Measurements from ENCODE around the gene PKP1.

PKP1 gene

DNA sequence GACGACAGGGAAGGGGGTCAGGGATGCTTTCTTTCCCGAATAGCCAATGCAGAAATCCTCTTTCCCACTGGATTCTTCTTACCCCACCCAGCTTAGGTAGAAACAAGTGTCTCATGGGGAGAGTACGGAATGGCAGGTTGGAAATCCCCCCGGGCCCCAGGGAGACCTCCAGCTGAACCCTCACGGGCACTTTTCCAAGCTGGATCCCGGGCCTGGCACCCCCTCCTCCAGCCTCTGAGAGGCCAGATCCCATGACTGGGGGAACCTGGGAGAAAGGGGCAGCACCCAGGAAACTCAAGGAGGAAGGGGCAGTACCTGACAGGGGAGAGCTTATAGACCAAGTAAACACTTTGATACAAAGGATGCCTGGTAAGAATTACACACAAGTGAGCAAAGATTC, 1.3 kb downstream of the PKP1 start:
- CTCF ChIA-PET: interaction anchor here (0.6 kb wide), 1 partner anchor 89 kb away, joined by 3 read pairs; no protein-coding TSS in a partner anchor
- TF ChIP-seq ZNF155 (tag by site-specific recombination; IDR thresholded peaks at IDR 0.05): no peak
- TF ChIP-seq ZNF677 (tag by site-specific recombination; IDR thresholded peaks at IDR 0.05): no peak
- no peak for TF ChIP-seq ZNF248 (tag by site-specific recombination; IDR thresholded peaks at IDR 0.05)
- TF ChIP-seq ZSCAN30 (tag by site-specific recombination; IDR thresholded peaks at IDR 0.05): no peak
- TF ChIP-seq ZNF311 (tag by site-specific recombination; IDR thresholded peaks at IDR 0.05; ENCODE audit: borderline replicate concordance): no peak
- no peak for TF ChIP-seq ZFP37 (tag by site-specific recombination; IDR thresholded peaks at IDR 0.05)
- TF ChIP-seq, protein P1, sequence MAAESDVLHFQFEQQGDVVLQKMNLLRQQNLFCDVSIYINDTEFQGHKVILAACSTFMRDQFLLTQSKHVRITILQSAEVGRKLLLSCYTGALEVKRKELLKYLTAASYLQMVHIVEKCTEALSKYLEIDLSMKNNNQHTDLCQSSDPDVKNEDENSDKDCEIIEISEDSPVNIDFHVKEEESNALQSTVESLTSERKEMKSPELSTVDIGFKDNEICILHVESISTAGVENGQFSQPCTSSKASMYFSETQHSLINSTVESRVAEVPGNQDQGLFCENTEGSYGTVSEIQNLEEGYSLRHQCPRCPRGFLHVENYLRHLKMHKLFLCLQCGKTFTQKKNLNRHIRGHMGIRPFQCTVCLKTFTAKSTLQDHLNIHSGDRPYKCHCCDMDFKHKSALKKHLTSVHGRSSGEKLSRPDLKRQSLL (tag by site-specific recombination; IDR thresholded peaks at IDR 0.05): no peak
- TF ChIP-seq KLF7 (tag by site-specific recombination; IDR thresholded peaks at IDR 0.05; ENCODE audit: borderline replicate concordance): no peak
- no peak for TF ChIP-seq KLF16 (tag by site-specific recombination; IDR thresholded peaks at IDR 0.05)
- TF ChIP-seq, protein P2, sequence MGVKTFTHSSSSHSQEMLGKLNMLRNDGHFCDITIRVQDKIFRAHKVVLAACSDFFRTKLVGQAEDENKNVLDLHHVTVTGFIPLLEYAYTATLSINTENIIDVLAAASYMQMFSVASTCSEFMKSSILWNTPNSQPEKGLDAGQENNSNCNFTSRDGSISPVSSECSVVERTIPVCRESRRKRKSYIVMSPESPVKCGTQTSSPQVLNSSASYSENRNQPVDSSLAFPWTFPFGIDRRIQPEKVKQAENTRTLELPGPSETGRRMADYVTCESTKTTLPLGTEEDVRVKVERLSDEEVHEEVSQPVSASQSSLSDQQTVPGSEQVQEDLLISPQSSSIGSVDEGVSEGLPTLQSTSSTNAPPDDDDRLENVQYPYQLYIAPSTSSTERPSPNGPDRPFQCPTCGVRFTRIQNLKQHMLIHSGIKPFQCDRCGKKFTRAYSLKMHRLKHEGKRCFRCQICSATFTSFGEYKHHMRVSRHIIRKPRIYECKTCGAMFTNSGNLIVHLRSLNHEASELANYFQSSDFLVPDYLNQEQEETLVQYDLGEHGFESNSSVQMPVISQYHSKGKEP (tag by site-specific recombination; IDR thresholded peaks at IDR 0.05): no peak
- no peak for TF ChIP-seq ZNF416 (tag by site-specific recombination; IDR thresholded peaks at IDR 0.05)
- no peak for TF ChIP-seq ZNF791 (tag by site-specific recombination; IDR thresholded peaks at IDR 0.05)
- no peak for TF ChIP-seq ZNF48 (tag by site-specific recombination; IDR thresholded peaks at IDR 0.05)
- TF ChIP-seq HOXA7 (CRISPR knock-in tag; IDR thresholded peaks at IDR 0.05; ENCODE audit: borderline replicate concordance): no peak
- TF ChIP-seq RBAK (tag by site-specific recombination; IDR thresholded peaks at IDR 0.05): no peak
- TF ChIP-seq YY2 (tag by site-specific recombination; IDR thresholded peaks at IDR 0.05): no peak
- Histone ChIP-seq H3K36me3 (ENCODE audit: control insufficient read depth in 2 of 2, insufficient read depth in 1 of 2, low read length in 2 of 2) (no peaks in the 10 kb centered on the region), H3K9me3 (ENCODE audit: control insufficient read depth, insufficient read depth, low read depth, low read length) (no peaks in the 10 kb centered on the region), H3K4me3 (ENCODE audit: low read depth, low read length) (no peak overlapping the region), H3K4me1 (ENCODE audit: control insufficient read depth, insufficient read depth, low read length) (no peaks in the 10 kb centered on the region), H3K27ac (ENCODE audit: extremely low read depth, low read depth, low read length) (no peak overlapping the region)
- POLR2A ChIA-PET: no interaction called here

DNA sequence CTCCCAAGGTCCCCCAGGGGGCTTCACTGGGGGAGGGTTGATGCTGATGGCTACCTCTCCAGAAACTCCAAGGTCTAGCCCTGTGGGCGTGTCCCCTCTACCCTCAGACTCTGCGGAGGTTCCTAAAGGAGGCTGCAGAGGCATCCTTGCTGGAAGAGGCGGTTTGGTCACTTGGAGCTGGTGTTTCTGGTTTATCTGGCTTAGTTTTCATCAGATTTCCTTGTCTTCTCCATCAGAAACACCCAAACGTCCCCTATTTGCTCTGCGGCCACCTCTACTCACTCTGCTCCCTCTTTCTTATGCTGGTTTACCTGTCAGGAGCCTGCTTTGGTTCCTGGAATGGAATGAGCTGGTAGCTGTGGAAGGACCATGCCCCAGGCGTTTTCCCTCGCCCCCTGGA, 2.5 kb downstream of the PKP1 start:
- Histone ChIP-seq H3K9me3 (ENCODE audit: control insufficient read depth, insufficient read depth, low read depth, low read length) (no peaks in the 10 kb centered on the region), H3K27ac (ENCODE audit: extremely low read depth, low read depth, low read length) (no peak overlapping the region), H3K4me1 (ENCODE audit: control insufficient read depth, insufficient read depth, low read length) (no peaks in the 10 kb centered on the region), H3K36me3 (ENCODE audit: control insufficient read depth in 2 of 2, insufficient read depth in 1 of 2, low read length in 2 of 2) (no peaks in the 10 kb centered on the region), H3K4me3 (ENCODE audit: low read depth, low read length) (no peak overlapping the region)
- TF ChIP-seq ZNF2 (tag by site-specific recombination; IDR thresholded peaks at IDR 0.05): no peak
- no peak for TF ChIP-seq INSM2 (tag by site-specific recombination; IDR thresholded peaks at IDR 0.05)
- no peak for TF ChIP-seq ZNF544 (tag by site-specific recombination; IDR thresholded peaks at IDR 0.05)
- no peak for TF ChIP-seq ZNF560 (tag by site-specific recombination; IDR thresholded peaks at IDR 0.05; ENCODE audit: borderline replicate concordance)
- no peak for TF ChIP-seq ZNF350 (tag by site-specific recombination; IDR thresholded peaks at IDR 0.05)
- ChIA-PET CTCF (no interaction called here), POLR2A (no interaction called here)

Data from HEK293 (cell line).